Neural progenitor cell (in vitro differentiated cells): ENCODE measurements around the gene PRODH2.

Source experiments
- EZH2 ChIP-seq: fragments of 200-600 bp; sonication (generic); IDR thresholded peaks from 2 replicates; pipeline ENCODE4 v1.6.1; 2017; ENCODE audit warnings: antibody characterized with exemption, mild to moderate bottlenecking, moderate library complexity
- EZH2phosphoT487 ChIP-seq: fragments of 200-600 bp; sonication (generic); IDR thresholded peaks from 2 replicates; pipeline ENCODE4 v1.6.1; 2017; ENCODE audit warnings: antibody characterized with exemption
- TF ChIP-seq, protein P1 (sequence below): fragments of 200-600 bp; sonication (generic); IDR thresholded peaks from 2 replicates; pipeline ENCODE4 v1.5.1; 2017; ENCODE audit warnings: antibody characterized with exemption, mild to moderate bottlenecking

DNA sequence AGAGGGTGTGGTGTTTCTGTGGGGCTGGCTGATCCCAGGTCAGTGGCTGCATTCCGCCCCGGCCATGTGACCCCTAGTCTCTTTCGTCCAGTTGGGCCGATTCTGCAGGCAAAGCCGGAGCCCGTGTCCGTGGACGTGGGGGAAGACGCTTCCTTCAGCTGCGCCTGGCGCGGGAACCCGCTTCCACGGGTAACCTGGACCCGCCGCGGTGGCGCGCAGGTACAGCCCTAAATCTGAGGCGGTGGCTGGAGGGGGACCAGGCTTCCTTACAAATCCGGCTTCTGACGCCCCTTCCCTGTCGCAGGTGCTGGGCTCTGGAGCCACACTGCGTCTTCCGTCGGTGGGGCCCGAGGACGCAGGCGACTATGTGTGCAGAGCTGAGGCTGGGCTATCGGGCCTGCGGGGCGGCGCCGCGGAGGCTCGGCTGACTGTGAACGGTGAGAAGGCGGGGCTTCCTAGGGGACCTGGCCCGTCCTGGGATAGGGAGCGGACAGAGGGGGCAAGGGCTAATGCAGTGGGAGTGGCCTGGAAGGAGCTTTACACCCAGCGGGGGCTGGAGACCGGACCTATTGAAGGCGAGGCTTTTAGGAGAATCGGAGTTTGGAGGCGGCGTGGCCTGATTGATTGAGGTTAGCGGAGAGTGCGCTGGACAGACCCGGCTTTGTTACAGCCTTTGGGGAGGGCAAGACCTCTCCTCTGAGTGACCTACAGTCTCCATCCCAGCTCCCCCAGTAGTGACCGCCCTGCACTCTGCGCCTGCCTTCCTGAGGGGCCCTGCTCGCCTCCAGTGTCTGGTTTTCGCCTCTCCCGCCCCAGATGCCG is 48.4 kb upstream of the PRODH2 start:
- TF ChIP-seq, protein P1, sequence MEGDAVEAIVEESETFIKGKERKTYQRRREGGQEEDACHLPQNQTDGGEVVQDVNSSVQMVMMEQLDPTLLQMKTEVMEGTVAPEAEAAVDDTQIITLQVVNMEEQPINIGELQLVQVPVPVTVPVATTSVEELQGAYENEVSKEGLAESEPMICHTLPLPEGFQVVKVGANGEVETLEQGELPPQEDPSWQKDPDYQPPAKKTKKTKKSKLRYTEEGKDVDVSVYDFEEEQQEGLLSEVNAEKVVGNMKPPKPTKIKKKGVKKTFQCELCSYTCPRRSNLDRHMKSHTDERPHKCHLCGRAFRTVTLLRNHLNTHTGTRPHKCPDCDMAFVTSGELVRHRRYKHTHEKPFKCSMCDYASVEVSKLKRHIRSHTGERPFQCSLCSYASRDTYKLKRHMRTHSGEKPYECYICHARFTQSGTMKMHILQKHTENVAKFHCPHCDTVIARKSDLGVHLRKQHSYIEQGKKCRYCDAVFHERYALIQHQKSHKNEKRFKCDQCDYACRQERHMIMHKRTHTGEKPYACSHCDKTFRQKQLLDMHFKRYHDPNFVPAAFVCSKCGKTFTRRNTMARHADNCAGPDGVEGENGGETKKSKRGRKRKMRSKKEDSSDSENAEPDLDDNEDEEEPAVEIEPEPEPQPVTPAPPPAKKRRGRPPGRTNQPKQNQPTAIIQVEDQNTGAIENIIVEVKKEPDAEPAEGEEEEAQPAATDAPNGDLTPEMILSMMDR: no peak
- no peak for TF ChIP-seq EZH2
- no peak for TF ChIP-seq EZH2phosphoT487
